Measurements from ENCODE around the gene ENPP6. TPM values are rescaled to one million over a fixed set of nuclear protein-coding genes. Genes with fewer than 3 reads are reported as not detected.
A peak's percentile ranks its signal among the peaks of the same experiment; 100 is the strongest.

Gene ENPP6
- 0.10 TPM for polyA plus RNA-seq (2013, experiment 1 of 2; ENCODE audit: insufficient read length)
- 0.10 TPM for polyA plus RNA-seq (2013, experiment 2 of 2; ENCODE audit: insufficient read length)

DNA sequence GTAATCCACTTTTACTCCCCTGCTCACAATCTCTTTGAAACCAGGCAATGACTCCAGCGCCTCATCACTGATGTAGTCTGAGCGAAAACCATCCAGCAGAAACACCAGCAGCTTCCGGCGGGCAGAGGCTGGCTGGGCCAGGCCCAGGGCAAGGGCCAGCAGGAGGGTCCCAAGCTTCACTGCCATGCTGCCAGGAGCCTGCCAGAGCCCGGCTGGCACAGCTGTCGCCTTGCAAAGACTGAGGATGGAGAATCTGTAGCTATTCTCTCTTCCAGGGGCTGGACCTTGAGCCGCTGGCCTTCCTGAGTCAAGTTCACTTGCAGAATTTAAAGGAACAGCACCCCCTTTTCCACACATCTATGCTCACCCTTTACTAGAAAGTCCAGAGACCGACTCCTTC is at the start of gene ENPP6:
Gene ENPP6, minus strand, starts transcription at position 240 of the 400 bp plus-strand sequence. Its CDS starts 54 bp downstream, at position 186.
- DNase-seq, result no peak

DNA sequence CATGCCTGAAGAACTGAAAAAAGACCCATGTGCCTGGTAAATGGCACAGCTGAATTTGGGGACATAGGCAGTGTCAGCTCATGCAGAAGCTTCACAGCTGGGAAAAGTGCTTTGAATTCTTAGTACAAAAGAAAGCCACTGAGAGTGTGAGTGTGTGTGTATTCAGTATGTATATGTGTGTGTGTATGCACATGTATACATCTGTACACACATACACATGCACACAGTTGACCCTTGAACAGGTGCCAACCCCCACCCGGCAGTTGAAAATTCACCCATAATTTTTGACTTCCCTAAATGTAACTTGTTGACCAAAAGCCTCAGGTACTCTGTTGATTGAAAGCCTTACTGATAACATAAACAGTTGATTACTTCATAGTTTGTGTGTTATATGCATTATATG is 49.5 kb upstream of the ENPP6 start:
- no peak for DNase-seq

DNA sequence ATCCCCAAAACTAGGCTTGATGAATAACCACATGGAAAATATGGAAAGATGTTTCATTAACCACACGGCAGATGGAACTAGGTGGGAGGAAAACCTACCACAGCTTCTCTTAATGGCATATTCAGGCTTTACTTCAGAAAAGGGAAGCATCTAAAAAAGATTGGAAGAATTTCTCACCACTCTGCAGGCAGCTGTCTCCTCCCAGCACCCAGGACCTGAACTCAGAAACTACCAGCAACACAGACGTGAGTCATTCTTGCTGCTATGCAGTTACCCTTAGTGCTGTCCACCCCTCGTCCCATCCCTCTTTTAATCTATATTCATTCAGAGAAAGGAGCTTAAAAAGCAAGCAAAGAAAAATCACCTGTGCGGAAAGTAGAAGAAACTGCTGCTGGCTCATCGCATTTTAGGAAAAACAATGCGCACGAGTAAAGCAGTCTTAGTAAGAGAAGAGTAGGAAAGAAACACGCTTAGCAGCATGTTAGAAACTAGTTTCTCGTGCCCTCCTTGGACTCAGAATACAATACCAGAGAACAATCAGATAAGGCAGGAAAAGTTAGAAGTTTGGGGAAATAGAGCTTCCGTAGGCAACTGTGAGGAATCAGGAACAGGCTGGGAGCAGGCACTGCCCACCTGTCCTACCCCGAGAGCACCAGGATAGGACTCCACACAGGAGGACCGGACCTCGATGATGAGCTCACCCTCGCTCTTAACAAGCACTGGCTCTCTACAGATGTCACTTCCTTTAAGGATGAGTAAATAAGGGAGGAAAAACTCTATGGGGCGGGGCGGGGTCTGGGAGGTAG is 48.1 kb upstream of the ENPP6 start:
- DNase-seq, result peak; percentile 38

DNA sequence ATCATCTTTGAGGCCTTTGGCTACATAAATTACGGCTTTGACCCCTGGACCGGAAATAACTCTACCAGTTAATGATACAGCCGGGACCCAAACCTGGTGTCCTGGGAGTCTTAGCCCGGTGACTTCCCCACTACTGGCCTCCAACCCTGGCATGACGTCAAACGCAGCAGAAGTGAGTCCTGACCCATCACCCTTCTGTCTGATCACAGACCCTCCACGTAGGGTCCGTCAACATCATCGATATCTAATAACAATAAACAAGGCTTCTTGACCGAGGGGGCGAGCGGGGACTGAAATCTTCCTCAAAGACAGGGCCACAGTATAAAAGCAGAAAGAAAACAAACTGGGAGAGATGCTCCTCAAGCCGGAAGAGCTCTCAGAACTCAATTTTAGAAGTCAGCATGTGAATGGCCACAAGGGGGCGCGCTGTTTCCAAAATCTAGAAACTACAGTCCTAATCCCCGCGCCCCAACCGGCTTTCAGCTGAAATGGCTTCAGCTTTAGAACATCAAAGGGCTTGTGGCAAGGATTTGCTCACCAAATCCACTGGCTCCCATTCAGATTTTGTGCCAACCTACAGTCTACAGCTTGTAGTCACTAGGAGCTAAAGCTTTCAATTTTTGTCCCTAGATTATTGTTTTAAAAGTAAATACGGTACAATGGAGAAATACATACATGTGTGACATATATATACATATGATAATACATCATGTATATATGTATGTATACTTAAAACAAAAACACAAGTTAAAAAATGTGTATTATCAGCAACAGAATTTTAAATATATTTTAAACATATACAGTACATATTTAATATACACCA is 46.4 kb upstream of the ENPP6 start:
- peak; percentile 88 for DNase-seq

DNA sequence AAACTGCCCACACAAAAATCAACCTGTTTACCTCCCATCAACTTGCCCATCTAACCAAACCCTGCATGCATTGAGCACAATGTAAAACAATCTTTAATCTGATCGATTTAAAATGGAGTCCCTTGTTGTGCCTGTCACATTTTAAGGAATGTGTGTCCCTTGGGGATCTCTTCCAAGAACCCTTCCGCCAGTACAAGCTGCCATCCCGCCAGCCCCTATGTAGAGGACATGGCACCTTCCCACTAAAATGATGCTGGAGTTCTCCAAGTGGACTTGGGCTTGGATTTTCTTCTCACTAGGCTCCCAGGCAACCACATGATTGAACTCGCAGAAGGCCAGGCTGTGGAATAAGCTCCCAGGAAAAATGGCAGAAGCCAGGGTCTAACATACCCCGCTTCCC is 45.8 kb upstream of the ENPP6 start:
- DNase-seq, result no peak

DNA sequence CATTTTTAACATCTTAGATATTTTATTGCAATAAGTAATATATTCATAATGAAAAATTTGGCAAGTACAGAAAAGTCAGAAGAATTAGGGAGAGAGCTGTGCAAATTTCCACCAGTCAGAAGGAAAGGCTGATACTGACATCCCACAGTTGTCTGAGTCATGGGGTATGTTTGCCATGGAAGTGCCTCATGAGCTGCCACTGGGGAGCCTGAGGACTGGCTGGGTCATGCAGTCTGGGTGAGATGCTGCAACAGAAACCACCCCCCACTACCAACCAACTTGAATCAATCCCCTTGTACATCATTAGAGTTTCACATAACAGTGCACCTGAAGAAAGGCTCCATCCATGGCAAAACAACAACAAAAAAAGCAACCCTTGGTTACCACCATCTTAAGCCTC is 45.2 kb upstream of the ENPP6 start:
- DNase-seq, result no peak

DNA sequence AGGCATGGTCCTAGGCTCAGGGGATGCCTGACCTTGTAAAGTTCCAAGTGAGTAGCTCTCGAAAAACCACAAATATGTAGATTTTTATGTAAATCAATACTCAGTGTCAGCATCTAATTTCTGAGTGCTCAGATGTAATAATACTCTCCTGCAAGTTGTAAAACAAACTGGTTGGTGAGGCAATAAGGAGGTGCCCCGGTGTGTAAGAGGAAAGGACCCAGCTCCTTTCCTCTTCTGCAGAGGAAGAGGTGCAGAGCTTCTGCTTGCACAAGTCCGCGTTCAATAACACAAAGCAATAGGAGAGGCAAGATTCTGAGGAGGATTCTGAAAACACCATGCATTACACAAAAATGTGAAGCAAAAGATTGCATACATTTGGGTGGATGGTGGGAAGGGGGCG is 43.6 kb upstream of the ENPP6 start:
- no peak for DNase-seq

DNA sequence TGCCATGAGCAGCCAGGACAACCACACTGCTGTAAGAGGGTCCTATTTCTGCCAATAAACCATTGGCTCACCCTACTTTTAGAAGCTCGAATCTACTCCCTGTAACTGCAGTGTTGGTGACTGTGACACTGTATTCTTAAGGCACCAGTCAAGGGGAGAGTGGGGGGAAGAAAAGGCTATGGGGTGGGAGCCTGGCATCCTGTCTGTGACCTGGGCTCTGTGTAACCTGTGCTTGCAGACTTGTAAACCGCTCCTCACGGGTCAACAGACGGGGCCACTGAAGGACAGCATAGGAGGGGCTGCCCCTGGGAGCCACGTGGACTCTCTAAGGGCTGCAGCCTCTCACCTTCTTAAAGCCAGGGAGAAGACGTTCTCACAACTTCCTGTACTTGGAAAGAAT is 42.2 kb upstream of the ENPP6 start:
- no peak for DNase-seq

DNA sequence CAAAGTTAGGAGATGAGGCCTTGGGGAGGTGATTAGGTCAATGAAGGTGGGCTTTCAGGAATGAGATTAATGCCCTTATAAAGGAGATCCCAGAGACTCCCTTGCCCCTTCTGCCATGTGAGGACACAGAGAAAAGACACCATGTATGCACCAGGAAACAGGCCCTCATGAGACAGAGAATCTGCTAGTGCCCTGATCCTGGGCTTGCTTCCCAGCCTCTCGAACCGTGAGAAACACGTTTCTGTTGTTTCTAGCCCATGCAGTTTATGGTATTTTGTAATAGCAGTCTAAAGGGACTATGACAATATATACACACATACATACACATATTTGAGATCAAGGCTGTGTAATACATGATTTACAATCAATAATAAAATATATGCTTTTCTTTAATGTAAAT is 41.4 kb upstream of the ENPP6 start:
- DNase-seq, result no peak

DNA sequence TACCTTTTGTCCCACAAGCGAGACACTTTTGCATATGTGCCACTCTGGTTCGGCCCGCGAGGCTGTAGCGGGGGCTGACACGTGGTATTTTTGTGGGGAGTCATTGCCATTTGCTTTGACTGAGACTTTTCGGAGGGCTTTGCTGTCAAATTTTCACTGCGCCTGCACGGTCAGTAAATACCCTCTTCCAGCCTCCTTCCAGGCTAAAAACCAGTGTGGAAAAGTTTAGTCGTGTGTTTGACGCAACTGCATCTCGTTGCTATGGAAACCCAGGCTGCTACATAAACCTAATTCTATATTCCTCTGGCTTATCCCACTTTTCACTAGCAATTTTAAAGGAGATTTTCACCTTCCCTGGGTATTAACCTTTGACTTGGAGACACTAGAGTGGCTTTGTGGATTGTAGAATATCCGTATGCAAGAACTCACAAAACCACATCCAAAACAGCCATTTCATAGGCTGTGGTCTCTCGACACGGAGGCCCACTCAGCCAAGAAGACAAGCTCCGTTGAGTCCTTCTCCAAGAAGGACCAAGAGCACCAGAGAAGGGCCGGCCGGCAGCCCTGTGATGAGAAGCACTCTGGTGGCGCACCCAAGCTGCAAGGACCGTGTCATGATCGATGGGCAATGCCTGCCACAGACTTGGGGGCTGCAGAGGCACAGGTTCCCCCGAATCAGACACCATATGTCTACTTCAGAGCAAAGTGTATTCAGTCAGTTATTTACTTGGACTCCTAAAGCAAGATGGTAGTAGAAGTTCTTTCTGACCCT is 38.4 kb upstream of the ENPP6 start:
- no peak for DNase-seq

DNA sequence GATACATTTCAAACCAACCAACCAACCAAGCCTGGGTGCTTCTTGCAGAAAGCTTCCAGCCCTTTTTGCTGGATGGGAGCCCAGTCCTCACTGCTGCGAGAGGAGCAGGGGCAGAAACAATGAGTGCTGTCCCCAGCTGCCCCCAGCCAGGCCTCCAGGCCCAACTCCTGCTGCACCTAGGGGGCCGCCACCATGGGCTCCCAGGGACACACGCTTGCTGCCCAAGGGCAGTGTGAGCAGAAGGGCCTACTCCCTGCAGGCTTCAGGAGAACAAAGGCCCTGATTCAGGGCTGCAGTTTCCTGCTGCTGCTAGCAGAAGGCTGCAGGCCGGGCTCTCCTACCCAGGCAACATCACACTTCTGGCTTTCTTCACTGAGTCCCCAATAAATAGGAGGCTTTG is 37.7 kb upstream of the ENPP6 start:
- no peak for DNase-seq

DNA sequence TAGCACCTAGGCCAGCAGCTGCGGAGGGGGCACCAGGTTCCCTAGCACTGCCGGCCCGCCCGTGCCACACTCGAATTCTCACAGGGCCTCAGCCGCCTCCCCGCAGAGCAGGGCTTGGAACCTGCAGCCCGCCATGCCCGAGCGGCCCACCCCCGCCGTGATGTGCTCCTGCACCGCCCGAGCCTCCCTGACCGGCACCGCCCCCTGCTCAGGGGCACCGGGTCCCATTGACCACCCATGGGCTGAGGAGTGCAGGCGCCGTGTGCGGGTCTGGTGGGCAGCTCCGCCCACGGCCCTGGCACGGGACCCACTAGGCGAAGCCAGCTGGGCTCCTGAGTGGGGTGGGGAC is 35.4 kb upstream of the ENPP6 start:
- DNase-seq, result no peak

DNA sequence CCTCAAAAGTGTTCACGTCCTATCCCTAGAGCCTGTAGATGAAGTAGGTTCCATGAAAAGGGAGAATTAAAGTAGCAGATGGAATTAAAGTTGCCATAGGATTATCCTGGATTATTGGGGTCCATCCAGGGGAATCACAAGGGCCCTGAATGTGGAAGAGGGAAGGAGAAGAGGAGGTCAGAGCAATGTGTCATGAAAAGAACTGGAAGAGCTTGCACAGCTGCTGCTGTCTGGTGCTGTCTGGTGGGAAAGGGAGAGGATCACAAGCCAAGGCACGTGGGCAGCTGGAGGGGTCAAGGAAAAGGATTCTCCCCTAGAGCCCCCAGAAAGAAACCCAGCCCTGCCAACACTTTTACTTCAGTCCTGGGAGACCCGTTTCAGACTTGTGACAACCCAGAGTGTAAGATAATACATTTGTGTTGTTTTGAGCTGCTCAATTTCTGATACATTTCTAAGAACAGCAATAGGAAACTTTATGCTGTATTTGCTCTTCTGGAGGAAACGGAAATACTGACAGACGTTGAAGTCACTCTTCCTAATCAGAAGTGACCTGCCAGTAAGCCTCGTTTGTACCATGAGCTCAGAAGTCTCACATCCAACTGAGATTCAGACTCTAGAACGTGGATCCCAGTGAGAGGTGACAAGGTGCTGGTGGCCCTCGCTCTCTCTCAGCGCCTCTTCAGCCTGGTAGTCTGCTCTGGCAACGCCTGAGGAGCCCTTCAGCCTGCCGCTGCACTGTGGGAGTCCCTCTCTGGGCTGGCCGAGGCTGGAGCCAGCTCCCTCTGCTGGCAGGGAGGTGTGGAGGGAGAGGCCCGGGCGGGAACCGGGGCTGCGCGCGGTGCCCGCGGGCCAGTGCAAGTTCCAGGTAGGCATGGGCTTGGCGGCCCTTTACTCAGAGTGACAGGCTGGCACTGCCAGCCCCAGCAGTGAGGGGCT is 34.7 kb upstream of the ENPP6 start:
- DNase-seq, result no peak

DNA sequence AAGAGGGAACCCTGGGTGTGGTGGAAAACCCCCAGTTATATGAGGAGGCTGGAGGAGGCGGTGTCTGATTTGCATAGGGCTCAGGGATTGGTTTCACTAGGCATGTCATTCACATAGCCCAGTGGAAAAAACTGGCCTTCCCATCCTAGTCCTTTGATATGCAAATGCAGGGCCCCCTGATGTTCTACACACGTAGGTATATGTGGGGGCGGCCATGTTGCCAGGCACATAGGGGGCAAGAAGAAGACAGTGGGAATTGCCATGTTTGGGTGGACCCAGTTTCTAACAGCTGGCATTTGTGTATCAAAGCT is 34.0 kb upstream of the ENPP6 start:
- DNase-seq, result no peak

DNA sequence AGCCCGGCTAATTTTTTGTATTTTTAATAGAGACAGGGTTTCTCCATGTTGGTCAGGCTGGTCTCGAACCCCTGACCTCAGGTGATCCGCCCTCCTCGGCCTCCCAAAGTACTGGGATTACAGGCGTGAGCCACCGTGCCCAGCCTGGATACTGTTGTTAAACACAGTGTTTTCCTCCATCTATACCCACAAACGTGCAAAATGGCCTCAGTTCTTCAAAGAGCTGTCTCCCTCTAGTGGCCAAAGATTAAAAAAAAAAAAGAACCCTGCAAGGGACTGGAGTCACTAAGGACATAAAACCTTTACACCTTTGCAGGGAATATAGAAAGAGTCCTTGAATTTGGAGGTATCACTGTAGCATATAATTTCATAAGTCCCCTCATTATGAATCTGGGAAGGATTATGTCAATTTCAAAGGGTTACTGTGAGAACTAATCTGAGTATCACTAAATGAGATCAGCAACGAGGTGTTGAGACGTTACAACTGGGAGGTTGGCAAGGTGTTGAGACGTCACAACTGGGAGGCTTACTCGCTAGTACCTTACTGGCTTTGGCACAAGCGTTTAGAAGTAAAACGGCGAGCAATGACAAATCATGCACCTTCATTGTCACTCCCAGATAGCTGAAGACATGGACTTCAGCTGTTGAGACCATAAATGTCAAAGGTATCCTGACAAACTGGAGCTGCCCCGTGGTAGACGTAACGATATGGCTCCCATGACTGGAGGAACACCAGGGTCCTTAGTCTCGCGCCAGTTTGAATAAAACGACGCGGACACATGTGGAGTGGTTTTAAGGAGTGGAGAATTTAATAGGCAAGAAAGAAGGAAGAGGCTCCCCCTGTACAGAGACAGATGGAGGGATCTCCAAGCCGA is 33.4 kb upstream of the ENPP6 start:
- DNase-seq, result peak; percentile 45

DNA sequence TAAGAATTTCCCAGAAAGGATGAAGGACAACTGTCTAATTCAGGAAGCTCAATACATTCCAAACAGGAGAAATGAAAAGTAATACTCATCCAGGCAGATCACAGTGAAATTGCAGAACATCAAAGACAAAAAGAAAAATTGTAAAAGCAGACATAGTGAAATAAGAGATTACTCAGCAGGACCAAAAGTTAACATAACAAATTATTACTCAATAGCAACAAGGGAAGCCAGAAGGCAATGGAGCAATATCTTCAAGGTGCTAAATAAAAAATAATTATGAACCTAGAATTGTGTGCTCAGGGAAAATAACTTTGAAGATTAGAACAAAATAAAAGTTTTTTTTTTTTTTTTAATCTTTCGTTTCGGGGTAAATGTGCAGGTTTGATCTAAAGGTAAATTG is 30.5 kb upstream of the ENPP6 start:
- DNase-seq, result no peak

DNA sequence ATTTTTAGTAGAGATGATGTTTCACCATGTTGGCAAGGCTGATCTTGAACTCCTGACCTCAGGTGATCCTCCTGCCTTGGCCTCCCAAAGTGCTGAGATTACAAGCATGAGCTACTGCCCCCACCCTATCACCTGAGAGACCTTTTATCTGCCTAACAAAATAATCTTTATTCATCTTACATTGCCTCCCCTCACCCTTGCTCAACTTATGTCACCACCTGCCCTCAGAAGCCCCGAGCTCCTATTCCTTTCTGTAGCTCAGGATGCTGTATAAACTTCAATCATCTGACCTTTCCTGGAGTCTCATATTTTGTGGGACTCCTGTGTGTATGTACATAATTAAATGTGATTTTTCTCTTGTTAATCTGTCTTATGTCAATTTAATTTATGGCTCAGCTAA is 29.7 kb upstream of the ENPP6 start:
- DNase-seq, result no peak

DNA sequence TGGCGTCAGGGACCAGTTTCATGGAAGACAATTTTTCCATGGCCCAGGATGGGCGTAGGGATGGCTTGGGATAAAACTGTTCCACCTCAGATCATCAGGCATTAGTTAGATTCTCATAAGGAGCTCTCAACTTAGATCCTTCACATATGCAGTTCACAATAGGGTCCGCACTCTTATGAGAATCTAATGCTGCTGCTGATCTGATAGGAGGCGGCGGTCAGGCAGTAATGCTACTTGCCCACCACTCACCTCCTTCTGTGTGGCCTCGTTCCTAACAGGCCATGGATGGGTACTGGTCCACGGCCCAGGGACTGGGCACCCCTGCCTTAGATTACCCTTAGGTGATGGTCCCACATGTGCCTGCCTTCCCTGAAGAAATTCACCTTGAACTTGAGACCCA is 28.8 kb upstream of the ENPP6 start:
- DNase-seq, result no peak

DNA sequence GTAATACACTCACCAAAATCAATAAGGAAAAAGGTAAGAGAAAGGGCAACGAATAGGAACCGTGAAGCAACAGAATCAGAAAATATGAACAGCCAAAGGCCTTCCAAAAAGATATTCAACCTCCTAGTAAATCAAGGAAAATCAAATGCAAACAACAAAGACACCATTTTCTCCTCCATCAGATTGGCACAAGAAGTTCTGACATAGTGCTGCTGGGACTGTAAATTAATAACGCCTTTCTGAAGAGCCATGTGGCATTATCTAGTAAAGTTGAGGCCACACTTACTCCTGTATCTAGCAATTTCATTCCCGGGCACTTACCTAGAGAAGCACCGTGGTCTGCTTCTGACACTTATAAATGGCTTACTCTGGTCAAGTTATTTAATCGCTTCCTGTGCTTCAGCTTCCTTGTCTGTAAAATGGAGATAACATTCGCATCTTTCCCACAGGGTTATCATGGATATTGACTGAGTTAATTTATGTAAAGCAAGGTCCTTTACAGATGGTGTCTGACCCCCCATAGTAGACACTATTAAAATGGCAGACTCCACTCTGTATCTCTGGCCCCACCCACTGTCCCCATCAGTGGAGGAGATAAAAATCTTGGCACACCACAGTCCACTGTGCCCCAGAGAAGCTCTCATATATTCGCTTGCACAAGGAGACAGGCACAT is 20.5 kb upstream of the ENPP6 start:
- DNase-seq, result no peak

DNA sequence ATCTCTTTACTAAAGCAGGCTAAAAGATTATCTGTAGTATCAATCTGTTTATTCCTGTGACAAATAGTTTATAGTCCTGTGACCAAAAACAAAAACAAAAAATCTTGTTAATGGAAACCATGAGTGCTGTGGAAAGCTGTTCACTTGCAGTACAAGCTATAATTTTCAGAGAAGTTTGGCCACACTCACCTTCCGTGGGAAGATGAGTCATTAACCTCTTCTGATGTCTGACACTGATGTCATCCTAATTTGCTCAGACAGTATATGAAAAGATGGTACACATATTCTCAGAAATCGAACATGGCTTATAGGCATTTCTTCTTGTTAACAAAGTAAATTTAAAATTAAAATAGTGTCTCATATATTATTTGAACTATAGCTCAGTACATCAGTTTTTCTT is 19.9 kb upstream of the ENPP6 start:
- no peak for DNase-seq

DNA sequence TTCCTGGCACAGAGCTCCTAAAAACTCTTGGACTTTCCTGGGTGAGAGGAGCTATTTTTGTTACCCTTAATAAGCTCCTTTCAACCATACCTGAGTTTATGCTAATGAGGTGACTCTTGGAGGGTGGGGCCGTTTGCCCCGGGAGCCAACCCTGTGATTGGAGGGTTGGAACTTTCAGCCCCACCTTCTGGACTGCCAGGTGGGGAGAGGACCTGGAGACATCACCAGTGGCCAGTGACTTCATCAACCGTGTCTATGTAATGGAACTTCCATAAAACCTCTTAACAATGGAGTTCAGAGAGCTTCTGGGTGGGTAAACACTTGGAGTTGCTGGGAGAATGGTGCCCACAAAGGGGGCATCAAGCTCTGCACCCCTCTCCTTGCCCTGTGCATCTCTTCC is 17.9 kb upstream of the ENPP6 start:
- no peak for DNase-seq

All from fibroblast of skin of abdomen (primary cell).